ENCODE results near the gene CAPZA2. TPM values are rescaled to one million over a fixed set of nuclear protein-coding genes. Genes with fewer than 3 reads are reported as not detected.
"Not testable (repeated sequence)": the region's sequence is repeated elsewhere in the genome, so short reads cannot be mapped to it uniquely, and the experiment has no call there.

Gene CAPZA2
- total RNA-seq, 4 donors from 2014 or later = 45.0 to 61.2 (median 52.5) TPM

GRCh38 chr7:116970238-116970910 is 108.0 kb downstream of the CAPZA2 start:
- intact Hi-C loops (cut with DNase I; ENCODE audit: low total_unique reads) = no loop called here
- 74 to 84% methylated on average over 3 of the region's 3 CpGs for WGBS, 2 donors
- TF ChIP-seq CTCF (IDR thresholded peaks at IDR 0.05) (no peak), POLR2A (IDR thresholded peaks at IDR 0.05) (no peak)
- no peak overlapping the region for H3K4me3 ChIP-seq (ENCODE audit: low read depth, poor library complexity, severe bottlenecking)
- DNase-seq (ENCODE audit: low spot score in 2 of 2) = no peak

- intact Hi-C loops (cut with DNase I; ENCODE audit: low total_unique reads); H3K4me3 ChIP-seq (ENCODE audit: low read depth, poor library complexity, severe bottlenecking); DNase-seq (ENCODE audit: low spot score in 2 of 2): not testable (repeated sequence)
These were observed 108.8 kb downstream of the CAPZA2 start for GRCh38 chr7:116971153-116971552.

Other genes starting within 250 kb of the CAPZA2 start
- gene MET, start 190.4 kb upstream of the CAPZA2 start, total RNA-seq = 10 to 100 TPM; 15.8 to 28.2 (median 24.5) TPM
- gene ST7, start 90.9 kb downstream of the CAPZA2 start, total RNA-seq = 10 to 100 TPM; 10.8 to 17.1 (median 11.4) TPM